ENCODE measurements around the gene CENPL.

Gene CENPL

GRCh38 chr1:173852105-173852504, 27.4 kb upstream of the CENPL start:
- Histone ChIP-seq H3K4me2 (ENCODE audit: insufficient read depth, low read length) (no peak overlapping the region), H3K9ac (ENCODE audit: low read depth, low read length) (no peak overlapping the region), H3K27me3 (ENCODE audit: insufficient read depth, low read length, poor library complexity) (no peaks in the 10 kb centered on the region), H2AFZ (ENCODE audit: low read depth, low read length) (no peak overlapping the region), H3K79me2 (ENCODE audit: insufficient read depth, low read length) (no peaks in the 10 kb centered on the region), H4K20me1 (ENCODE audit: insufficient read depth, low read length) (no peaks in the 10 kb centered on the region), H3K4me3 (ENCODE audit: low read depth in 1 of 2, low read length in 2 of 2) (no peak overlapping the region), H3K4me1 (ENCODE audit: insufficient read depth, low read length) (no peaks in the 10 kb centered on the region), H3K9me3 (ENCODE audit: insufficient read depth, low read length, severe bottlenecking) (no peaks in the 10 kb centered on the region), H3K36me3 (ENCODE audit: insufficient read depth, low read length) (peaks cover 71% of the 10 kb centered on the region), H3K27ac (ENCODE audit: low read length) (no peak overlapping the region)
- no peak for DNase-seq
- no peak for ATAC-seq (ENCODE audit: insufficient read depth, low read depth)
- TF ChIP-seq, protein P1, sequence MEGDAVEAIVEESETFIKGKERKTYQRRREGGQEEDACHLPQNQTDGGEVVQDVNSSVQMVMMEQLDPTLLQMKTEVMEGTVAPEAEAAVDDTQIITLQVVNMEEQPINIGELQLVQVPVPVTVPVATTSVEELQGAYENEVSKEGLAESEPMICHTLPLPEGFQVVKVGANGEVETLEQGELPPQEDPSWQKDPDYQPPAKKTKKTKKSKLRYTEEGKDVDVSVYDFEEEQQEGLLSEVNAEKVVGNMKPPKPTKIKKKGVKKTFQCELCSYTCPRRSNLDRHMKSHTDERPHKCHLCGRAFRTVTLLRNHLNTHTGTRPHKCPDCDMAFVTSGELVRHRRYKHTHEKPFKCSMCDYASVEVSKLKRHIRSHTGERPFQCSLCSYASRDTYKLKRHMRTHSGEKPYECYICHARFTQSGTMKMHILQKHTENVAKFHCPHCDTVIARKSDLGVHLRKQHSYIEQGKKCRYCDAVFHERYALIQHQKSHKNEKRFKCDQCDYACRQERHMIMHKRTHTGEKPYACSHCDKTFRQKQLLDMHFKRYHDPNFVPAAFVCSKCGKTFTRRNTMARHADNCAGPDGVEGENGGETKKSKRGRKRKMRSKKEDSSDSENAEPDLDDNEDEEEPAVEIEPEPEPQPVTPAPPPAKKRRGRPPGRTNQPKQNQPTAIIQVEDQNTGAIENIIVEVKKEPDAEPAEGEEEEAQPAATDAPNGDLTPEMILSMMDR (IDR thresholded peaks at IDR 0.05; ENCODE audit: borderline replicate concordance, extremely low read depth, low read length, poor library complexity, severe bottlenecking): no peak
- TF ChIP-seq EZH2 (IDR thresholded peaks at IDR 0.05; ENCODE audit: borderline replicate concordance, low read depth, low read length, severe bottlenecking): no peak

GRCh38 chr1:173832748-173833147, 8.1 kb upstream of the CENPL start:
- peaks cover 8% of the 10 kb centered on the region; the same call in 1 of the 2 replicates for H3K4me1 ChIP-seq (ENCODE audit: insufficient read depth, low read length)
- ATAC-seq (ENCODE audit: insufficient read depth, low read depth) (no peak), DNase-seq (no peak)
- H3K9me3 ChIP-seq (ENCODE audit: insufficient read depth, low read length, severe bottlenecking): no peaks in the 10 kb centered on the region
- no peak for TF ChIP-seq EZH2 (IDR thresholded peaks at IDR 0.05; ENCODE audit: borderline replicate concordance, low read depth, low read length, severe bottlenecking)
- TF ChIP-seq, protein P1 (IDR thresholded peaks at IDR 0.05; ENCODE audit: borderline replicate concordance, extremely low read depth, low read length, poor library complexity, severe bottlenecking): no peak
- peaks cover 12% of the 10 kb centered on the region; the same call in 1 of the 2 replicates for H3K79me2 ChIP-seq (ENCODE audit: insufficient read depth, low read length)
- H4K20me1 ChIP-seq (ENCODE audit: insufficient read depth, low read length): no peaks in the 10 kb centered on the region
- no peak overlapping the region for H3K4me3 ChIP-seq (ENCODE audit: low read depth in 1 of 2, low read length in 2 of 2)
- H3K4me2 ChIP-seq (ENCODE audit: insufficient read depth, low read length): no peak overlapping the region
- H3K27me3 ChIP-seq (ENCODE audit: insufficient read depth, low read length, poor library complexity): no peaks in the 10 kb centered on the region
- H3K27ac ChIP-seq (ENCODE audit: low read length): no peak overlapping the region
- H3K9ac ChIP-seq (ENCODE audit: low read depth, low read length): no peak overlapping the region
- peaks cover 65% of the 10 kb centered on the region for H3K36me3 ChIP-seq (ENCODE audit: insufficient read depth, low read length)
- H2AFZ ChIP-seq (ENCODE audit: low read depth, low read length): no peak overlapping the region

- Histone ChIP-seq H3K4me1 (ENCODE audit: insufficient read depth, low read length) (peaks cover 43% of the 10 kb centered on the region), H3K79me2 (ENCODE audit: insufficient read depth, low read length) (peaks cover 58% of the 10 kb centered on the region), H3K9me3 (ENCODE audit: insufficient read depth, low read length, severe bottlenecking) (no peaks in the 10 kb centered on the region), H3K27me3 (ENCODE audit: insufficient read depth, low read length, poor library complexity) (no peaks in the 10 kb centered on the region), H3K4me2 (ENCODE audit: insufficient read depth, low read length) (peak overlapping the region; percentile 88), H4K20me1 (ENCODE audit: insufficient read depth, low read length) (no peaks in the 10 kb centered on the region), H3K4me3 (ENCODE audit: low read depth in 1 of 2, low read length in 2 of 2) (no peak overlapping the region), H2AFZ (ENCODE audit: low read depth, low read length) (no peak overlapping the region), H3K9ac (ENCODE audit: low read depth, low read length) (no peak overlapping the region), H3K27ac (ENCODE audit: low read length) (no peak overlapping the region), H3K36me3 (ENCODE audit: insufficient read depth, low read length) (peaks cover 30% of the 10 kb centered on the region)
- DNase-seq (no peak), ATAC-seq (ENCODE audit: insufficient read depth, low read depth) (no peak)
- TF ChIP-seq, protein P1 (IDR thresholded peaks at IDR 0.05; ENCODE audit: borderline replicate concordance, extremely low read depth, low read length, poor library complexity, severe bottlenecking): no peak
- TF ChIP-seq EZH2 (IDR thresholded peaks at IDR 0.05; ENCODE audit: borderline replicate concordance, low read depth, low read length, severe bottlenecking): no peak
These were observed 2.9 kb upstream of the CENPL start for GRCh38 chr1:173827611-173828010.

All from DND-41 (cell line).